Tibial artery (tissue), 4 donors: ENCODE data around the gene LAMB2.
A peak's percentile ranks its signal among the peaks of the same experiment; 100 is the strongest.

Experiments used
- DNase-seq, 2 donors: peaks; one replicate each; pipeline ENCODE4 v3.0.0-alpha.2; 2019
- H3K27ac ChIP-seq, 2 donors: fragments of 200-600 bp; sonication (generic) in 1 of 2; 1 replicate in 1 of 2; 2 replicates in 1 of 2; pipeline ENCODE4 v1.5.1; 2018 to 2019; ENCODE audit warnings: mild to moderate bottlenecking in 1 of 2
- H3K27me3 ChIP-seq, 2 donors: fragments of 200-600 bp; sonication (generic) in 1 of 2; one replicate each; pipeline versions ENCODE4 v1.5.1 to v1.6.0; 2016 to 2019
- H3K36me3 ChIP-seq, 3 donors: fragments of 200-600 bp; sonication (generic) in 2 of 3; one replicate each; pipeline ENCODE4 v1.5.1; 2016 to 2019; ENCODE audit warnings: mild to moderate bottlenecking in 2 of 3
- H3K4me1 ChIP-seq, 4 donors: fragments of 200-600 bp; sonication (generic) in 2 of 4; 1 replicate in 3 of 4; 2 replicates in 1 of 4; pipeline ENCODE4 v1.5.1; 2016 to 2019
- H3K4me3 ChIP-seq, 2 donors: fragments of 200-600 bp; sonication (generic) in 1 of 2; 1 replicate in 1 of 2; 2 replicates in 1 of 2; pipeline ENCODE4 v1.5.1; 2018 to 2019; ENCODE audit warnings: mild to moderate bottlenecking in 2 of 2
- H3K9me3 ChIP-seq, 3 donors: fragments of 200-600 bp; sonication (generic) in 1 of 3; one replicate each; pipeline ENCODE4 v1.5.1; 2016 to 2019
- intact Hi-C: fragments of 100-400 bp; cut with DNase I; formaldehyde crosslinking; loops from one replicate; pipeline ENCODE4 v1.15.0; 2023; ENCODE audit warnings: low total_unique reads
- TF ChIP-seq, protein P1 (sequence below), 2 experiments: fragments of 200-600 bp in 1 of 2; fragments of 450-650 bp in 1 of 2; IDR thresholded peaks; one replicate each; pipeline ENCODE4 v1.5.1; 2017 to 2019; ENCODE audit warnings: antibody characterized with exemption in 2 of 2, mild to moderate bottlenecking in 1 of 2, moderate library complexity in 1 of 2

Gene LAMB2

DNA sequence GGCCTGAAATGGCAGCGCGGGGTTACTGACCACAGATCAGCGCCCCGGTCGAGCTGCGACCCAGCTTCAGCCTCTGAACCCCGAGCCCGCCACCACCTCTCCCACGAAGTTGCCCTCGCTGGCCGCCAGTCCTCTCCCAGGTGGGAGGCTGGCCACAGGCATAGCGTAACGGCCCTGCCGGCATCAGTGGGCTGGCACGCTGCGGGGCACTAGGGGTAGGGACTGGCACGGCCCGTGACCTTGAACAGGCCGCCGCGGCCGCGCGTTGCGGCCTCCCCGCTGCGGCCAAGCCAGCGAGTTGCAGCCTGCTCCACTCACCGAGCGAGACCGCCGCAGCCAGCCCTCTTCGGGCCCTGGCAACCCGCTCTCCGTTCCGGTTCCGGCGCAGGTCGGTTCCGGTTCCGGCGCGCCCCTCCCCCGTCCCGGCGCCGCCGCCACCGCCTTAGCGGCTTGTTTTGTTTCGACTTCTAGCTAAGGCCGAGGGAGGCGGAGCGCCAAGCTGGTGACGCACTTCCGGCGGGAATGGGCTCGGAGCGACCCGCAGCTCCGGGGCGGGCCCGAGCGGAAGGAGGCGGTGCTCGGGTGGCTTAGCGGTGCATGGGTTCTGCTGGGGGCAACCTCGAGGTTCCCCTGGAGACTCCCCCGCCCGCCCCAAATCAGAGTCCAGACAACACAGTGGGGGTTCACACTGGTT is 12.3 kb downstream of the LAMB2 start, which contains the start of gene USP19:
TSS of gene USP19 (minus strand) at position 386 of the 694 bp plus-strand sequence. CDS start 1,678 bp downstream, outside the sequence.
- Histone ChIP-seq H3K36me3 (peaks cover 72 to 81% (median 80%) of the 10 kb centered on the region in 3 donors), H3K4me3 (peak within 1 kb of the TSS; percentile 80 to 83), H3K27me3 (no peaks in the 10 kb centered on the region), H3K9me3 (no peaks in the 10 kb centered on the region), H3K4me1 (peaks cover 5 to 26% (median 20%) of the 10 kb centered on the region in 4 donors), H3K27ac (peak within 1 kb of the TSS; percentile 91 to 96)
- intact Hi-C loops = no loop called here
- peak; percentile 95 to 98 for DNase-seq
- TF ChIP-seq, protein P1, sequence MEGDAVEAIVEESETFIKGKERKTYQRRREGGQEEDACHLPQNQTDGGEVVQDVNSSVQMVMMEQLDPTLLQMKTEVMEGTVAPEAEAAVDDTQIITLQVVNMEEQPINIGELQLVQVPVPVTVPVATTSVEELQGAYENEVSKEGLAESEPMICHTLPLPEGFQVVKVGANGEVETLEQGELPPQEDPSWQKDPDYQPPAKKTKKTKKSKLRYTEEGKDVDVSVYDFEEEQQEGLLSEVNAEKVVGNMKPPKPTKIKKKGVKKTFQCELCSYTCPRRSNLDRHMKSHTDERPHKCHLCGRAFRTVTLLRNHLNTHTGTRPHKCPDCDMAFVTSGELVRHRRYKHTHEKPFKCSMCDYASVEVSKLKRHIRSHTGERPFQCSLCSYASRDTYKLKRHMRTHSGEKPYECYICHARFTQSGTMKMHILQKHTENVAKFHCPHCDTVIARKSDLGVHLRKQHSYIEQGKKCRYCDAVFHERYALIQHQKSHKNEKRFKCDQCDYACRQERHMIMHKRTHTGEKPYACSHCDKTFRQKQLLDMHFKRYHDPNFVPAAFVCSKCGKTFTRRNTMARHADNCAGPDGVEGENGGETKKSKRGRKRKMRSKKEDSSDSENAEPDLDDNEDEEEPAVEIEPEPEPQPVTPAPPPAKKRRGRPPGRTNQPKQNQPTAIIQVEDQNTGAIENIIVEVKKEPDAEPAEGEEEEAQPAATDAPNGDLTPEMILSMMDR (IDR thresholded peaks at IDR 0.05) = no peak

DNA sequence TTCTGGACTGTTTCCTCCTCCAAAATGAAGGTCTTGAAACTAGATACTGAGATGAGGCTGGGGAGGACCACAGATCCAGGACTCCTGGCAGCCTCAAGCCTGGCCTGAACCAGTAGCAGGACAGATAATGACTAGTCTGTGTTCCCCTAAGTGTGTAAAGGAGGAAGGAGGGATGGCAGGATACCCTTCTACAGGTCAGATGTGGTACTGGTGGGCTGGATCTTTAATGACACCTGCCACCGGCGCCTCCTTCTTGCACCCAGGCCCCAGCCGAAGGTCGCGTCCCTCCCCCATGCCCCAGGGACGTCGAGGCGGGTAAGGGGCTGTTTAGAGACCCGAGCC is 12.8 kb downstream of the LAMB2 start:
- no peaks in the 10 kb centered on the region for H3K9me3 ChIP-seq
- H3K27ac ChIP-seq = peak overlapping the region; percentile 91 to 96
- peak overlapping the region; percentile 80 to 83 for H3K4me3 ChIP-seq
- intact Hi-C loops = no loop called here
- H3K27me3 ChIP-seq = no peaks in the 10 kb centered on the region
- peaks cover 72 to 81% (median 80%) of the 10 kb centered on the region in 3 donors for H3K36me3 ChIP-seq
- H3K4me1 ChIP-seq = peaks cover 5 to 26% (median 20%) of the 10 kb centered on the region in 4 donors
- no peak for DNase-seq
- TF ChIP-seq, protein P1 (IDR thresholded peaks at IDR 0.05) = no peak

DNA sequence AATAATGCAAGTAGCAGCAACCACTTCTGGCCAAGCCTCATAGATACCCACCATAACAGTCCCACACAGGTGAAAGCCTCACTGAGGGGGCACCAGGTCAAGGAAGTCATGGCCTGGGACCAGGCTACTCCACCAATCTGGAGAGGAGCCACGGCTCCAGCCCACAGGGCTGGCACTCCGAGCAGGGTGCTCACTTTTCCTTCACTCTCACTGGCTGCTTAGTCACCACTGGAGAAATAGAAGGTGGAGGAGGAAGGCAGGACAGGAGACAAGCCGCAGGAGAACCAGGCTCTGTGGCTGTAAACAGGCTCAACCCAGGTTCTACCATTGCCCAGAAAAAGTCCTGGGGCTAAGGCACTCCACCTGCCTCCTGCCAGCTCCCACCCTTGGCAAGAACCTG is 13.4 kb downstream of the LAMB2 start:
- Histone ChIP-seq H3K36me3 (peaks cover 72 to 81% (median 80%) of the 10 kb centered on the region in 3 donors), H3K27me3 (no peaks in the 10 kb centered on the region), H3K9me3 (no peaks in the 10 kb centered on the region), H3K4me1 (peaks cover 5 to 26% (median 20%) of the 10 kb centered on the region in 4 donors), H3K27ac (peak overlapping the region; percentile 91 to 96), H3K4me3 (peak overlapping the region; percentile 80 to 83)
- intact Hi-C loops = no loop called here
- TF ChIP-seq, protein P1 (IDR thresholded peaks at IDR 0.05) = no peak
- no peak for DNase-seq

DNA sequence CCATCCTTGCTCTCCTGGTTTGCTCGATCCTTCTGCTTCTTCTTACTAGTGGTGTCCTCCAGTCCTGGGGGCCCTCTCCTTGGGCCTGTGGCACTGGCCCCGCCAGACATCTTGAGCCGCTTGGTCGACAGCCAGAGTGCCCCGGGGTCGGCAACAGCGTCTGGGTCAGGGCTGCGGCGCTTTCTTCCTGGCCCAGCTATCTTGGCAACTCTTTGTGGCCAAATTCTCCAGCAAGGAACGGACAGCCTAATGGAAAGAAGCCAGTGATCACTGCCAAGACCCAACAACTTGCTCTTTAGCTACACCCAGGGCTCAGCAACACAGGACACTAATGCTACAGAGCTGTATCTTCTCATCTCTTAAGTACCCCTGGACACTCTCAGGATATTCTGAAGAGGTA is 13.8 kb downstream of the LAMB2 start:
- no peak for DNase-seq
- TF ChIP-seq, protein P1 (IDR thresholded peaks at IDR 0.05) = no peak
- H3K4me1 ChIP-seq = peaks cover 5 to 26% (median 20%) of the 10 kb centered on the region in 4 donors
- peak overlapping the region; percentile 80 to 83 for H3K4me3 ChIP-seq
- no peaks in the 10 kb centered on the region for H3K9me3 ChIP-seq
- intact Hi-C loops = no loop called here
- H3K27ac ChIP-seq = peak overlapping the region; percentile 91 to 96
- peaks cover 72 to 81% (median 80%) of the 10 kb centered on the region in 3 donors for H3K36me3 ChIP-seq
- H3K27me3 ChIP-seq = no peaks in the 10 kb centered on the region

DNA sequence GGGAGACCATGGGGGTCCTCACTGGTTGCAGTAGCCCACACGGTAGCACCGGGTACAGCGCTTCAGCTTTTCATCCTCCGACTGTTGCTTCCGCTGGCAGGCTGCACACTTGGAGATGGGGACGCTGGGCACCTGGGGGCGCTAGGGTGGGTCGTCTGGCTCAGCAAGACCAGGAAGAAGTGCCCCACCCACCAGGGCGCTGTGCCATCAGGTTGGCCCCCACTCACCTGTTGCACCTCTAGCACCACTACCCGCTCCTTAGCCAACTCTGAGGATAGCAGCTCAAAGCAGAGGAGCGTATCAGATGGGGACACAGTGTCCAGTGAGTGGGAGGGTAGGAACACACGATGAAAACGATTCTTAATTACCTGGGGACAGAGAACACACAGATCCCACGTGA is 20.6 kb downstream of the LAMB2 start:
- peaks cover 90 to 99% (median 95%) of the 10 kb centered on the region in 3 donors for H3K36me3 ChIP-seq
- no peak for DNase-seq
- intact Hi-C loops = no loop called here
- H3K4me3 ChIP-seq = no peak overlapping the region
- no peaks in the 10 kb centered on the region for H3K9me3 ChIP-seq
- no peak overlapping the region for H3K27ac ChIP-seq
- no peaks in the 10 kb centered on the region for H3K27me3 ChIP-seq
- TF ChIP-seq, protein P1 (IDR thresholded peaks at IDR 0.05) = no peak
- H3K4me1 ChIP-seq = no peaks in the 10 kb centered on the region
